ENCODE data around the gene MEPCE. TPM values are rescaled to one million over a fixed set of nuclear protein-coding genes. Genes with fewer than 3 reads are reported as not detected.
"Not testable (repeated sequence)": the region's sequence is repeated elsewhere in the genome, so short reads cannot be mapped to it uniquely, and the experiment has no call there.

The MEPCE gene
- polyA plus RNA-seq, 6 donors from 2014 or later: 10.9 to 24.6 (median 19.5) TPM

- Mint-ChIP-seq H3K36me3 (no peaks in the 10 kb centered on the region), H3K4me3 (peak overlapping the region in 1 of 8 donors; percentile 65), H3K27me3 (no peaks in the 10 kb centered on the region), H3K4me1 (peaks cover 8 to 19% (median 10%) of the 10 kb centered on the region in 3 donors), H3K27ac (peak overlapping the region in 4 of 6 donors; percentile 44 to 63 (median 56)), H3K9me3 (no peaks in the 10 kb centered on the region)
- ATAC-seq (ENCODE audit: low read depth in 2 of 2): no peak
- no peak for DNase-seq
Observed at GRCh38 chr7:100443096-100443840, 13.6 kb downstream of the MEPCE start.

GRCh38 chr7:100444311-100445278 lies 15.0 kb downstream of the MEPCE start:
- ATAC-seq (ENCODE audit: low read depth in 2 of 2): peak; percentile 35
- peaks cover 8 to 19% (median 10%) of the 10 kb centered on the region in 3 donors for H3K4me1 Mint-ChIP-seq
- H3K27ac Mint-ChIP-seq: peak overlapping the region in 4 of 6 donors; percentile 47 to 81 (median 66)
- H3K27me3 Mint-ChIP-seq: no peaks in the 10 kb centered on the region
- H3K4me3 Mint-ChIP-seq: no peak overlapping the region
- H3K36me3 Mint-ChIP-seq: no peaks in the 10 kb centered on the region
- no peaks in the 10 kb centered on the region for H3K9me3 Mint-ChIP-seq
- no peak for DNase-seq

GRCh38 chr7:100446040-100446439 lies 16.4 kb downstream of the MEPCE start:
- no peak for ATAC-seq (ENCODE audit: low read depth in 2 of 2)
- Mint-ChIP-seq H3K27ac (peak overlapping the region in 1 of 6 donors; percentile 43), H3K27me3 (no peaks in the 10 kb centered on the region)

GRCh38 chr7:100447363-100447762 lies 17.7 kb downstream of the MEPCE start:
- H3K4me1 Mint-ChIP-seq: peaks cover 10 to 25% (median 13%) of the 10 kb centered on the region in 3 donors
- H3K9me3 Mint-ChIP-seq; H3K27ac Mint-ChIP-seq; DNase-seq; H3K4me3 Mint-ChIP-seq; H3K27me3 Mint-ChIP-seq; H3K36me3 Mint-ChIP-seq; ATAC-seq (ENCODE audit: low read depth in 2 of 2): not testable (repeated sequence)

More at GRCh38 chr7:100446040-100446439, 16.4 kb downstream of the MEPCE start:
- no peaks in the 10 kb centered on the region for H3K36me3 Mint-ChIP-seq
- H3K4me1 Mint-ChIP-seq: peaks cover 10 to 27% (median 12%) of the 10 kb centered on the region in 3 donors
- H3K9me3 Mint-ChIP-seq: no peaks in the 10 kb centered on the region
- DNase-seq: no peak
- peak overlapping the region in 1 of 8 donors; percentile 57 for H3K4me3 Mint-ChIP-seq

GRCh38 chr7:100449190-100449795 lies 19.7 kb downstream of the MEPCE start:
- peaks cover 5 to 20% (median 13%) of the 10 kb centered on the region in 3 donors for H3K4me1 Mint-ChIP-seq
- no peak for ATAC-seq (ENCODE audit: low read depth in 2 of 2)

GRCh38 chr7:100452513-100452912 lies 22.9 kb downstream of the MEPCE start:
- Mint-ChIP-seq H3K9me3 (no peaks in the 10 kb centered on the region), H3K27me3 (no peaks in the 10 kb centered on the region), H3K4me1 (peaks cover 0 to 16% (median 11%) of the 10 kb centered on the region in 3 donors), H3K4me3 (no peak overlapping the region), H3K27ac (no peak overlapping the region), H3K36me3 (no peaks in the 10 kb centered on the region)
- ATAC-seq (ENCODE audit: low read depth in 2 of 2) (no peak), DNase-seq (no peak)

More at GRCh38 chr7:100449190-100449795, 19.7 kb downstream of the MEPCE start:
- Mint-ChIP-seq H3K36me3 (no peaks in the 10 kb centered on the region), H3K4me3 (peak overlapping the region in 2 of 8 donors; percentile 51 to 69), H3K27me3 (no peaks in the 10 kb centered on the region), H3K27ac (peak overlapping the region in 4 of 6 donors; percentile 83 to 95 (median 85)), H3K9me3 (no peaks in the 10 kb centered on the region)
- no peak for DNase-seq

GRCh38 chr7:100453854-100454253 lies 24.2 kb downstream of the MEPCE start:
- H3K9me3 Mint-ChIP-seq; ATAC-seq (ENCODE audit: low read depth in 2 of 2); H3K27ac Mint-ChIP-seq; H3K36me3 Mint-ChIP-seq; H3K4me3 Mint-ChIP-seq; H3K27me3 Mint-ChIP-seq; DNase-seq: not testable (repeated sequence)
- H3K4me1 Mint-ChIP-seq: peaks cover 0 to 16% (median 11%) of the 10 kb centered on the region in 3 donors

- DNase-seq (no peak), ATAC-seq (ENCODE audit: low read depth in 2 of 2) (no peak)
- Mint-ChIP-seq H3K4me1 (peaks cover 0 to 15% (median 11%) of the 10 kb centered on the region in 3 donors), H3K9me3 (no peaks in the 10 kb centered on the region), H3K36me3 (peaks cover 0 to 4% of the 10 kb centered on the region in 2 donors), H3K4me3 (no peak overlapping the region), H3K27me3 (no peaks in the 10 kb centered on the region), H3K27ac (peak overlapping the region in 1 of 6 donors; percentile 70)
Observed at GRCh38 chr7:100455206-100455605, 25.6 kb downstream of the MEPCE start.

- Mint-ChIP-seq H3K27me3 (no peaks in the 10 kb centered on the region), H3K27ac (no peak overlapping the region)
- no peak for ATAC-seq (ENCODE audit: low read depth in 2 of 2)
Observed at GRCh38 chr7:100456562-100456961, 26.9 kb downstream of the MEPCE start.

GRCh38 chr7:100457033-100457432 lies 27.4 kb downstream of the MEPCE start:
- ATAC-seq (ENCODE audit: low read depth in 2 of 2) (no peak), DNase-seq (no peak)
- Mint-ChIP-seq H3K27ac (no peak overlapping the region), H3K9me3 (no peaks in the 10 kb centered on the region), H3K27me3 (no peaks in the 10 kb centered on the region), H3K4me1 (peaks cover 0 to 8% (median 5%) of the 10 kb centered on the region in 3 donors), H3K4me3 (no peak overlapping the region), H3K36me3 (peaks cover 0 to 4% of the 10 kb centered on the region in 2 donors)

More at GRCh38 chr7:100456562-100456961, 26.9 kb downstream of the MEPCE start:
- DNase-seq: no peak
- Mint-ChIP-seq H3K4me3 (no peak overlapping the region), H3K36me3 (peaks cover 0 to 4% of the 10 kb centered on the region in 2 donors), H3K9me3 (no peaks in the 10 kb centered on the region), H3K4me1 (peaks cover 0 to 8% (median 5%) of the 10 kb centered on the region in 3 donors)

GRCh38 chr7:100464210-100464660 lies 34.6 kb downstream of the MEPCE start, which contains the start of gene SPACDR:
SPACDR (minus strand) TSS chr7:100464260; CDS start chr7:100464025, 235 bp downstream.
- H3K36me3 Mint-ChIP-seq: no peaks in the 10 kb centered on the region
- DNase-seq (no peak), ATAC-seq (ENCODE audit: low read depth in 2 of 2) (no peak)
- H3K4me1 Mint-ChIP-seq: peaks cover 7 to 14% (median 7%) of the 10 kb centered on the region in 3 donors
- H3K4me3 Mint-ChIP-seq: no peak within 1 kb of the TSS
- H3K27ac Mint-ChIP-seq: peak within 1 kb of the TSS in 3 of 6 donors; percentile 16 to 72 (median 53)
- H3K9me3 Mint-ChIP-seq: no peaks in the 10 kb centered on the region
- H3K27me3 Mint-ChIP-seq: no peaks in the 10 kb centered on the region

- Mint-ChIP-seq H3K27ac (peak overlapping the region in 2 of 6 donors; percentile 53 to 72), H3K27me3 (no peaks in the 10 kb centered on the region), H3K4me3 (no peak overlapping the region), H3K4me1 (peaks cover 8 to 17% (median 11%) of the 10 kb centered on the region in 3 donors), H3K9me3 (no peaks in the 10 kb centered on the region), H3K36me3 (no peaks in the 10 kb centered on the region)
- no peak for ATAC-seq (ENCODE audit: low read depth in 2 of 2)
- no peak for DNase-seq
Observed at GRCh38 chr7:100464791-100465190, 35.2 kb downstream of the MEPCE start.

GRCh38 chr7:100465299-100465698 lies 35.7 kb downstream of the MEPCE start:
- no peaks in the 10 kb centered on the region for H3K36me3 Mint-ChIP-seq

More at GRCh38 chr7:100465299-100465698, 35.7 kb downstream of the MEPCE start:
- Mint-ChIP-seq H3K9me3 (no peaks in the 10 kb centered on the region), H3K4me1 (peaks cover 12 to 17% (median 12%) of the 10 kb centered on the region in 3 donors), H3K27me3 (no peaks in the 10 kb centered on the region), H3K27ac (peak overlapping the region in 3 of 6 donors; percentile 6 to 83 (median 51)), H3K4me3 (no peak overlapping the region)
- DNase-seq (no peak), ATAC-seq (ENCODE audit: low read depth in 2 of 2) (no peak)
